Lower leg skin (tissue), 4 donors: ENCODE results near the gene CRACR2A. TPM values are rescaled to one million over a fixed set of nuclear protein-coding genes. Genes with fewer than 3 reads are reported as not detected.

Experiments
- DNase-seq, 2 donors: peaks; one replicate each; pipeline ENCODE4 v3.0.0-alpha.2; 2019; ENCODE audit warnings: low spot score in 2 of 2
- H3K4me3 ChIP-seq: fragments of 200-600 bp; sonication (generic); 2 replicates; pipeline ENCODE4 v1.5.1; 2017; ENCODE audit warnings: mild to moderate bottlenecking, low read depth; ENCODE audit not compliant: poor library complexity, severe bottlenecking
- CTCF ChIP-seq, 3 donors: fragments of 450-650 bp; IDR thresholded peaks; one replicate each; pipeline ENCODE4 v1.5.1; 2016; ENCODE audit warnings: antibody characterized with exemption in 3 of 3, mild to moderate bottlenecking in 3 of 3, moderate library complexity in 2 of 3
- POLR2A ChIP-seq, 2 donors: fragments of 450-650 bp; IDR thresholded peaks; one replicate each; pipeline ENCODE4 v1.6.1; 2016 to 2017; ENCODE audit warnings: antibody characterized with exemption in 2 of 2, mild to moderate bottlenecking in 1 of 2, moderate library complexity in 1 of 2
- whole genome bisulfite sequencing, 2 donors: methylation state at CpG; one replicate each; pipeline ENCODE4 v1.1.5; 2018; 5-methylcytosine and 5-hydroxymethylcytosine counted together
- intact Hi-C: fragments of 100-400 bp; cut with DNase I; formaldehyde crosslinking; loops from one replicate; pipeline ENCODE4 v1.15.0; 2023; ENCODE audit warnings: low total_unique reads
- total RNA-seq, 4 donors: library from RNA; depleted of rRNA; stranded (reverse); fragments of >200 nt; gene quantifications; one replicate each; pipeline ENCODE4 v1.1.0, GENCODE V29; 2016

The CRACR2A gene
- total RNA-seq, 4 donors from 2014 or later: 1.4 to 14.4 (median 6.6) TPM

- DNase-seq: no peak
- no peak overlapping the region for H3K4me3 ChIP-seq
- intact Hi-C loops: no loop called here
- WGBS, 2 donors: 84 to 87% methylated on average over 13 of the region's 13 CpGs
- TF ChIP-seq POLR2A (IDR thresholded peaks at IDR 0.05) (no peak), CTCF (IDR thresholded peaks at IDR 0.05) (no peak)
These were observed 172.7 kb downstream of the CRACR2A start for GRCh38 chr12:3580094-3580749.

- TF ChIP-seq CTCF (IDR thresholded peaks at IDR 0.05): no peak
- TF ChIP-seq POLR2A (IDR thresholded peaks at IDR 0.05): no peak
- intact Hi-C loops: no loop called here
- H3K4me3 ChIP-seq: no peak overlapping the region
- 84 to 85% methylated on average over 15 of the region's 15 CpGs for WGBS, 2 donors
- DNase-seq: no peak
These were observed 173.3 kb downstream of the CRACR2A start for GRCh38 chr12:3579446-3580093.

GRCh38 chr12:3578557-3578956 lies 174.4 kb downstream of the CRACR2A start:
- TF ChIP-seq CTCF (IDR thresholded peaks at IDR 0.05) (no peak), POLR2A (IDR thresholded peaks at IDR 0.05) (no peak)
- no peak overlapping the region for H3K4me3 ChIP-seq
- intact Hi-C loops: no loop called here
- WGBS, 2 donors: 80 to 83% methylated on average over 5 of the region's 5 CpGs
- DNase-seq: no peak

GRCh38 chr12:3576891-3577290 lies 176.0 kb downstream of the CRACR2A start:
- H3K4me3 ChIP-seq: no peak overlapping the region
- TF ChIP-seq CTCF (IDR thresholded peaks at IDR 0.05) (no peak), POLR2A (IDR thresholded peaks at IDR 0.05) (no peak)
- intact Hi-C loops: no loop called here
- 84 to 97% methylated on average over 7 to 8 of the region's 9 CpGs for WGBS, 2 donors
- DNase-seq: no peak

- H3K4me3 ChIP-seq: no peak overlapping the region
- intact Hi-C loops: no loop called here
- TF ChIP-seq CTCF (IDR thresholded peaks at IDR 0.05) (no peak), POLR2A (IDR thresholded peaks at IDR 0.05) (no peak)
- 59 to 65% methylated on average over 7 of the region's 7 CpGs for WGBS, 2 donors
- DNase-seq: no peak
These were observed 177.9 kb downstream of the CRACR2A start for GRCh38 chr12:3574986-3575385.
